ENCODE results near the gene CCDC170. TPM values are rescaled to one million over a fixed set of nuclear protein-coding genes. Genes with fewer than 3 reads are reported as not detected.
"Not testable (repeated sequence)": the region's sequence is repeated elsewhere in the genome, so short reads cannot be mapped to it uniquely, and the experiment has no call there.

The CCDC170 gene
- polyA plus RNA-seq (ENCODE audit: insufficient read length in 3 of 3), result 1 to 10 TPM; 2.8 to 3.1 (median 2.8) TPM

GRCh38 chr6:151493804-151494234 lies at the start of gene CCDC170:
Gene CCDC170 (plus strand): TSS chr6:151494017. CDS start chr6:151494129, 112 bp downstream.
- peak in 2 of 3 donors; percentile 29 to 46 for DNase-seq (ENCODE audit: low read depth in 3 of 3, low spot score in 2 of 3)

- DNase-seq (ENCODE audit: low read depth in 3 of 3, low spot score in 2 of 3), result no peak
Observed at GRCh38 chr6:151445482-151445881, 48.3 kb upstream of the CCDC170 start.

GRCh38 chr6:151447237-151447636 lies 46.6 kb upstream of the CCDC170 start:
- DNase-seq (ENCODE audit: low read depth in 3 of 3, low spot score in 2 of 3), result no peak

- no peak for DNase-seq (ENCODE audit: low read depth in 3 of 3, low spot score in 2 of 3)
Observed at GRCh38 chr6:151448623-151449022, 45.2 kb upstream of the CCDC170 start.

- DNase-seq (ENCODE audit: low read depth in 3 of 3, low spot score in 2 of 3), result not testable (repeated sequence)
Observed at GRCh38 chr6:151450928-151451327, 42.9 kb upstream of the CCDC170 start.

GRCh38 chr6:151451417-151451949 lies 42.3 kb upstream of the CCDC170 start:
- no peak for DNase-seq (ENCODE audit: low read depth in 3 of 3, low spot score in 2 of 3)

- DNase-seq (ENCODE audit: low read depth in 3 of 3, low spot score in 2 of 3), result peak; percentile 97 to 100 (median 97)
Observed at GRCh38 chr6:151451950-151452749, 41.7 kb upstream of the CCDC170 start, which contains the start of gene RMND1. Gene RMND1 (minus strand): TSS chr6:151452126. CDS start chr6:151445811, 6,315 bp downstream.

GRCh38 chr6:151452750-151453427 lies 40.9 kb upstream of the CCDC170 start:
- DNase-seq (ENCODE audit: low read depth in 3 of 3, low spot score in 2 of 3), result peak in 1 of 3 donors; percentile 10

GRCh38 chr6:151455751-151456398 lies 37.9 kb upstream of the CCDC170 start:
- DNase-seq (ENCODE audit: low read depth in 3 of 3, low spot score in 2 of 3), result not testable (repeated sequence)

GRCh38 chr6:151461673-151462072 lies 32.1 kb upstream of the CCDC170 start:
- DNase-seq (ENCODE audit: low read depth in 3 of 3, low spot score in 2 of 3), result no peak

- DNase-seq (ENCODE audit: low read depth in 3 of 3, low spot score in 2 of 3), result no peak
Observed at GRCh38 chr6:151464702-151465101, 29.1 kb upstream of the CCDC170 start.

GRCh38 chr6:151475653-151476523 lies 17.9 kb upstream of the CCDC170 start:
- DNase-seq (ENCODE audit: low read depth in 3 of 3, low spot score in 2 of 3), result peak in 1 of 3 donors; percentile 27

- no peak for DNase-seq (ENCODE audit: low read depth in 3 of 3, low spot score in 2 of 3)
Observed at GRCh38 chr6:151477726-151478125, 16.1 kb upstream of the CCDC170 start.

- DNase-seq (ENCODE audit: low read depth in 3 of 3, low spot score in 2 of 3), result no peak
Observed at GRCh38 chr6:151478670-151479069, 15.1 kb upstream of the CCDC170 start.

GRCh38 chr6:151481786-151482185 lies 12.0 kb upstream of the CCDC170 start:
- no peak for DNase-seq (ENCODE audit: low read depth in 3 of 3, low spot score in 2 of 3)

GRCh38 chr6:151482290-151482689 lies 11.5 kb upstream of the CCDC170 start:
- peak in 2 of 3 donors; percentile 45 to 65 for DNase-seq (ENCODE audit: low read depth in 3 of 3, low spot score in 2 of 3)

GRCh38 chr6:151483994-151484393 lies 9.8 kb upstream of the CCDC170 start:
- DNase-seq (ENCODE audit: low read depth in 3 of 3, low spot score in 2 of 3), result no peak

GRCh38 chr6:151488226-151488625 lies 5.6 kb upstream of the CCDC170 start:
- DNase-seq (ENCODE audit: low read depth in 3 of 3, low spot score in 2 of 3), result no peak

GRCh38 chr6:151490996-151491395 lies 2.8 kb upstream of the CCDC170 start:
- DNase-seq (ENCODE audit: low read depth in 3 of 3, low spot score in 2 of 3), result no peak

All from right renal cortex interstitium (tissue), 3 donors.